Endothelial cell of umbilical vein (primary cell): ENCODE results near the gene CDX1. TPM values are rescaled to one million over a fixed set of nuclear protein-coding genes. Genes with fewer than 3 reads are reported as not detected.

Source experiments
- BruUV-seq: library from RNA; stranded (reverse); fragments of 400-500 nt; replicated peaks from 2 replicates; lab custom pipeline; 2021; lab: Mats Ljungman, UMichigan
- CTCF ChIA-PET: fragments of 300-600, 350-600 bp; sonication (Branson Sonifier 250); formaldehyde crosslinking; loops from one replicate; lab custom pipeline; 2021; ENCODE audit warnings: antibody characterized with exemption, inconsistent platforms; lab: Charles Lee
- POLR2A ChIA-PET: fragments of 300-600, 350-600 bp; sonication (Branson Sonifier 250); formaldehyde crosslinking; loops from one replicate; lab custom pipeline; 2021; ENCODE audit warnings: antibody characterized with exemption, inconsistent platforms; lab: Charles Lee
- DNase-seq: peaks from one replicate; pipeline ENCODE4 v3.0.0-alpha.2; 2011; ENCODE audit warnings: low read depth, low spot score
- FAIRE-seq: peaks from 2 replicates; lab custom pipeline; 2011; peaks lifted over from hg19 to GRCh38; lab: Jason Lieb, UNC
- H2AFZ ChIP-seq: 2 replicates; pipeline ENCODE4 v1.6.0; 2012; ENCODE audit warnings: low read depth, low read length, control low read depth, inconsistent platforms
- H3K27ac ChIP-seq: 2 replicates; pipeline ENCODE4 v1.5.1; 2011; ENCODE audit warnings: low read depth, mild to moderate bottlenecking, control low read depth, low read length, moderate library complexity; ENCODE audit not compliant: insufficient read depth
- H3K27me3 ChIP-seq, 2 experiments: 2 replicates each; pipeline versions ENCODE4 v1.6.0 to v1.6.1; 2011; ENCODE audit warnings: low read length in 2 of 2, mixed read lengths in 1 of 2; ENCODE audit not compliant: control insufficient read depth in 2 of 2, insufficient read depth in 2 of 2
- H3K36me3 ChIP-seq, 2 experiments: 2 replicates in 1 of 2; 3 replicates in 1 of 2; pipeline ENCODE4 v1.5.1; 2011; ENCODE audit warnings: low read length in 2 of 2, mild to moderate bottlenecking in 1 of 2, moderate library complexity in 1 of 2; ENCODE audit not compliant: control insufficient read depth in 2 of 2, insufficient read depth in 2 of 2; ENCODE audit errors: extremely low read depth in 1 of 2
- H3K4me1 ChIP-seq: 3 replicates; pipeline ENCODE4 v1.5.1; 2011; ENCODE audit warnings: mild to moderate bottlenecking, low read length; ENCODE audit not compliant: control insufficient read depth, insufficient read depth; ENCODE audit errors: extremely low read depth
- H3K4me2 ChIP-seq: 2 replicates; pipeline ENCODE4 v1.6.1; 2011; ENCODE audit warnings: low read length, control low read depth, mixed read lengths; ENCODE audit not compliant: insufficient read depth
- H3K4me3 ChIP-seq, 3 experiments: fragments of 200-600 bp in 1 of 3; sonication (generic), shearing (Covaris generic) in 1 of 3; replicated peaks in 1 of 3; 2 replicates each; pipeline ENCODE4 v1.5.1; 2011 to 2016; ENCODE audit warnings: control low read depth in 3 of 3, low read length in 3 of 3, mild to moderate bottlenecking in 2 of 3, inconsistent platforms in 1 of 3, low read depth in 1 of 3, moderate library complexity in 1 of 3; ENCODE audit not compliant: insufficient read depth in 1 of 3
- H3K79me2 ChIP-seq: 2 replicates; pipeline ENCODE4 v1.6.0; 2012; ENCODE audit warnings: low read length, inconsistent platforms; ENCODE audit not compliant: control insufficient read depth, insufficient read depth
- H3K9ac ChIP-seq: replicated peaks from 2 replicates; pipeline ENCODE3; 2011; ENCODE audit warnings: low read length, control low read depth; ENCODE audit not compliant: insufficient read depth; ENCODE audit errors: extremely low read depth
- H3K9me1 ChIP-seq: replicated peaks from 3 replicates; pipeline ENCODE4 v1.6.0; 2011; ENCODE audit warnings: mild to moderate bottlenecking, low read length; ENCODE audit not compliant: control insufficient read depth, insufficient read depth; ENCODE audit errors: extremely low read depth
- H3K9me3 ChIP-seq: replicated peaks from 2 replicates; pipeline ENCODE4 v1.5.1; 2012; ENCODE audit warnings: low read length, inconsistent platforms; ENCODE audit not compliant: control insufficient read depth, insufficient read depth
- H4K20me1 ChIP-seq: replicated peaks from 2 replicates; pipeline ENCODE3; 2011; ENCODE audit warnings: mild to moderate bottlenecking, low read length; ENCODE audit not compliant: control insufficient read depth, insufficient read depth; ENCODE audit errors: extremely low read depth
- EZH2 ChIP-seq: IDR thresholded peaks from 2 replicates; pipeline ENCODE4 v1.6.1; 2012; ENCODE audit warnings: borderline replicate concordance, low read depth, mild to moderate bottlenecking, moderate library complexity, low read length, inconsistent platforms; ENCODE audit not compliant: severe bottlenecking
- FOS ChIP-seq: IDR thresholded peaks from 2 replicates; pipeline ENCODE4 v1.6.1; 2011; ENCODE audit warnings: mild to moderate bottlenecking, low read length, moderate library complexity, borderline replicate concordance; ENCODE audit not compliant: insufficient read depth
- GATA2 ChIP-seq: IDR thresholded peaks from 2 replicates; pipeline ENCODE4 v1.7.0; 2011; ENCODE audit warnings: low read depth, mild to moderate bottlenecking, moderate library complexity, mixed read lengths, low read length; ENCODE audit not compliant: insufficient read length, insufficient read depth
- JUN ChIP-seq: IDR thresholded peaks from 2 replicates; pipeline ENCODE4 v1.6.1; 2011; ENCODE audit warnings: borderline replicate concordance, low read depth; ENCODE audit not compliant: insufficient read length, insufficient read depth
- MYC ChIP-seq: IDR thresholded peaks from one replicate; pipeline ENCODE4 v1.6.1; 2011; ENCODE audit warnings: mild to moderate bottlenecking, low read depth, low read length
- POLR2A ChIP-seq: IDR thresholded peaks from 2 replicates; pipeline ENCODE4 v1.6.1; 2012; ENCODE audit warnings: low read depth, mild to moderate bottlenecking, control low read depth, low read length
- POLR2AphosphoS5 ChIP-seq: IDR thresholded peaks from 2 replicates; pipeline ENCODE4 v1.6.1; 2012; ENCODE audit warnings: low read depth, mild to moderate bottlenecking, control low read depth, low read length, moderate library complexity; ENCODE audit not compliant: insufficient read depth
- dilution Hi-C: fragments of 300-500 bp; cut with MboI; formaldehyde crosslinking; loops from one replicate; pipeline ENCODE4 v1.15.0; 2019; ENCODE audit warnings: low sequenced_read_pairs; ENCODE audit not compliant: extremely low pct_ligation_motif_present
- intact Hi-C: fragments of 100-400 bp; cut with micrococcal nuclease; formaldehyde crosslinking; loops from one replicate; pipeline ENCODE4 v1.10.0; 2022
- polyA plus RNA-seq, 4 experiments: library from polyadenylated mRNA; depleted of rRNA in 3 of 4; stranded (reverse) in 3 of 4; unstranded in 1 of 4; fragments of >200 nt; gene quantifications; 2 replicates each; pipeline versions ENCODE4 v1.2.1 to v1.2.3, GENCODE V29; 2011 to 2012; ENCODE audit warnings: missing spikeins in 1 of 4
- total RNA-seq: library from RNA; stranded (reverse); gene quantifications from 2 replicates; pipeline ENCODE4 v1.2.3, GENCODE V29; 2021
- TF ChIP-seq, protein P1 (sequence below): IDR thresholded peaks from 2 replicates; pipeline ENCODE4 v1.6.1; 2011; ENCODE audit not compliant: insufficient read depth, insufficient read length
- TF ChIP-seq, protein P2 (sequence below), 2 donors: IDR thresholded peaks; 1 replicate in 1 of 2; 2 replicates in 1 of 2; pipeline ENCODE4 v1.5.1; 2011; ENCODE audit warnings: low read length in 2 of 2, mild to moderate bottlenecking in 2 of 2, moderate library complexity in 2 of 2, control low read depth in 1 of 2, inconsistent platforms in 1 of 2, low read depth in 1 of 2; ENCODE audit not compliant: insufficient read depth in 1 of 2; ENCODE audit errors: extremely low read depth in 1 of 2

CDX1 gene
- total and polyA plus RNA-seq, 2 donors (not counting 3 experiments of a cell fraction or from before 2014, with no cell fraction given) = not detected

DNA sequence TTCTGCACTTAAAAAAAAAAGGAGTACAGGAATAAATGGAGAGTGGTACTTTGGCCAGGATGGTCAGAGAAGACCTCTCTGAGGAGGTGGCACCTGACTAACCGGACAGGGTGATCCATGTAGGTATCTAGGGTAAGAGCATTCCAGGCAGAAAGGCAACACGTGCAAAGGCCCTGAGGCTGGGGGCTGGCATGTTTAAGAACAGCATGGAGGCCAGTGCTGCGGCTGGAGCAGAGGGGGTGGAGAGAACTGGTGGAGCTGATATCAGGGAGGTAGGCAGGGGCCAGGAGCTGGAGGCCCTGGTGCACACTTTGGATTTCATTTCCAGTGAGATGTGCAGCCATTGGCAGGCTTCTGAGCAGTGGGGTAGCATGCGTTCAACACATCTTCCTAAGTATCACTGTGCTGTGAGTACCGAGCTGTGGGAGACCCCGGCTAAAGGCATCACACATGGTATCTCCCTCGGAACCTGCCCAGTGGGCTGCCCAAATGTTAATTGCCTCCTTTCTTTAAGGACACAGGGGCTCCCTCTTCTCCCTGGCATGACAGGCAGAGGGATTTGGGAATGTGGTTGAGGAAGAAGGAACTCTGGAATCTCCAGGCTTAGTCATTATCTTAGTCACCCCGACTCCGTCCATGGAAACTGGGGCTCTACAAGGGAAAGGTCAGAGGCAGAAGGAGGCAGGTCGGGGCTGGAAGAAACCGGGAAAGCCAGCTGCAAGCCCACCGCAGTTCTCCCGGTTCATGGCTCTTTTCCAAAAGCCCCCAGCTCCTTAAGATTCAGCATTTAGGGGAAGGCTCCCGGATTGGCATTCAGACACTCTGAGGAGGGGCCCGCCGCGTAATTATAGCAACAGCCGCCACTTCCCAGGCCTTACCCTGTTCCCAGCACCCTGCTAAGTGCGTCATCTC is 41.9 kb downstream of the CDX1 start:
- BruUV-seq = no TSS peak
- POLR2A ChIA-PET = no interaction called here
- Histone ChIP-seq H3K9ac (no peak overlapping the region), H3K4me1 (no peaks in the 10 kb centered on the region), H3K9me3 (no peaks in the 10 kb centered on the region), H3K4me2 (no peak overlapping the region), H4K20me1 (no peaks in the 10 kb centered on the region), H3K27me3 (peaks cover 0 to 9% of the 10 kb centered on the region in 2 experiments), H3K79me2 (no peaks in the 10 kb centered on the region), H3K4me3 (no peak overlapping the region), H3K36me3 (no peaks in the 10 kb centered on the region), H3K27ac (no peak overlapping the region), H2AFZ (no peak overlapping the region), H3K9me1 (no peaks in the 10 kb centered on the region)
- no peak for DNase-seq
- no peak for TF ChIP-seq JUN
- TF ChIP-seq FOS = no peak
- TF ChIP-seq GATA2 = no peak
- no peak for TF ChIP-seq EZH2
- no peak for TF ChIP-seq MYC
- no peak for TF ChIP-seq POLR2AphosphoS5
- TF ChIP-seq POLR2A = no peak
- TF ChIP-seq, protein P1, sequence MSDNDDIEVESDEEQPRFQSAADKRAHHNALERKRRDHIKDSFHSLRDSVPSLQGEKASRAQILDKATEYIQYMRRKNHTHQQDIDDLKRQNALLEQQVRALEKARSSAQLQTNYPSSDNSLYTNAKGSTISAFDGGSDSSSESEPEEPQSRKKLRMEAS = no peak
- TF ChIP-seq, protein P2, sequence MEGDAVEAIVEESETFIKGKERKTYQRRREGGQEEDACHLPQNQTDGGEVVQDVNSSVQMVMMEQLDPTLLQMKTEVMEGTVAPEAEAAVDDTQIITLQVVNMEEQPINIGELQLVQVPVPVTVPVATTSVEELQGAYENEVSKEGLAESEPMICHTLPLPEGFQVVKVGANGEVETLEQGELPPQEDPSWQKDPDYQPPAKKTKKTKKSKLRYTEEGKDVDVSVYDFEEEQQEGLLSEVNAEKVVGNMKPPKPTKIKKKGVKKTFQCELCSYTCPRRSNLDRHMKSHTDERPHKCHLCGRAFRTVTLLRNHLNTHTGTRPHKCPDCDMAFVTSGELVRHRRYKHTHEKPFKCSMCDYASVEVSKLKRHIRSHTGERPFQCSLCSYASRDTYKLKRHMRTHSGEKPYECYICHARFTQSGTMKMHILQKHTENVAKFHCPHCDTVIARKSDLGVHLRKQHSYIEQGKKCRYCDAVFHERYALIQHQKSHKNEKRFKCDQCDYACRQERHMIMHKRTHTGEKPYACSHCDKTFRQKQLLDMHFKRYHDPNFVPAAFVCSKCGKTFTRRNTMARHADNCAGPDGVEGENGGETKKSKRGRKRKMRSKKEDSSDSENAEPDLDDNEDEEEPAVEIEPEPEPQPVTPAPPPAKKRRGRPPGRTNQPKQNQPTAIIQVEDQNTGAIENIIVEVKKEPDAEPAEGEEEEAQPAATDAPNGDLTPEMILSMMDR (IDR thresholded peaks at IDR 0.05; ENCODE audit: extremely low read depth in 1 of 2, insufficient read depth in 1 of 2, low read depth in 1 of 2, low read length in 2 of 2) = no peak
- intact Hi-C loops (no loop called here), dilution Hi-C loops (no loop called here)
- CTCF ChIA-PET = no interaction called here
- FAIRE-seq = no peak
